Stimulated activated CD8-positive, alpha-beta memory T cell treated with anti-CD3 and anti-CD28 coated beads, Interleukin-4, amount 100 ng/mL, for 1 hour (primary cell): Measurements from ENCODE around the gene VASN.
"Not testable (repeated sequence)": the region's sequence is repeated elsewhere in the genome, so short reads cannot be mapped to it uniquely, and the experiment has no call there.

Source experiments
- DNase-seq, 2 donors: peaks; one replicate each; pipeline ENCODE4 v3.0.0-alpha.2; 2020; ENCODE audit warnings: low read depth in 2 of 2, low spot score in 1 of 2

VASN gene

DNA sequence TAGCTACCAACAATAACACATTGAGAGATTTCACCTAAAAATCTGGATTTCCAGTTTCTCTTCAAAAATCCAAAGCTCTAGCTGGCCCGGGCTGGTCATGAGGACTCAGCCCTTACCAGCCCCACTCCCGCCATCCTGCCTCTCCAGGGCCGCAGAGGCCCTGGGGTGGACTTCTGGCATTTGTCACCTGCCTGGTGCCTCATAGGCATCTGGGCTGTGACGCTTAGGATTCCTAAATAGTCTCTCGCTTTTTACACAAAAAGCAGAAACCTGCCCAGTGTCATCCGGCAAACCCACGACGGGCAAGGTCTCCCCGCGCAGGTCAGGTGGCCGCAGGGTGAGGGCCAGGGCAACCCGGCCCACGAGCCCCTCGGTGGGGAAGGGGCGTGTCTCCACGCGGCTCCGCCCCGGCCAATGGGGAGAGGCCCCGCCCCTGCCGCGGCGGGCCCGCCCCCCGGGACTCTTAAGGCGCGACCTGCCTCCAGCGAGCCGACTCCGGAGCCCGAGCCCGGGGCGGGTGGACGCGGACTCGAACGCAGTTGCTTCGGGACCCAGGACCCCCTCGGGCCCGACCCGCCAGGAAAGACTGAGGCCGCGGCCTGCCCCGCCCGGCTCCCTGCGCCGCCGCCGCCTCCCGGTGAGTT lies at the start of gene VASN:
TSS of gene VASN (plus strand) at position 492 of the 644 bp plus-strand sequence. CDS start 9,030 bp downstream, outside the sequence.
- peak; percentile 36 to 48 for DNase-seq

DNA sequence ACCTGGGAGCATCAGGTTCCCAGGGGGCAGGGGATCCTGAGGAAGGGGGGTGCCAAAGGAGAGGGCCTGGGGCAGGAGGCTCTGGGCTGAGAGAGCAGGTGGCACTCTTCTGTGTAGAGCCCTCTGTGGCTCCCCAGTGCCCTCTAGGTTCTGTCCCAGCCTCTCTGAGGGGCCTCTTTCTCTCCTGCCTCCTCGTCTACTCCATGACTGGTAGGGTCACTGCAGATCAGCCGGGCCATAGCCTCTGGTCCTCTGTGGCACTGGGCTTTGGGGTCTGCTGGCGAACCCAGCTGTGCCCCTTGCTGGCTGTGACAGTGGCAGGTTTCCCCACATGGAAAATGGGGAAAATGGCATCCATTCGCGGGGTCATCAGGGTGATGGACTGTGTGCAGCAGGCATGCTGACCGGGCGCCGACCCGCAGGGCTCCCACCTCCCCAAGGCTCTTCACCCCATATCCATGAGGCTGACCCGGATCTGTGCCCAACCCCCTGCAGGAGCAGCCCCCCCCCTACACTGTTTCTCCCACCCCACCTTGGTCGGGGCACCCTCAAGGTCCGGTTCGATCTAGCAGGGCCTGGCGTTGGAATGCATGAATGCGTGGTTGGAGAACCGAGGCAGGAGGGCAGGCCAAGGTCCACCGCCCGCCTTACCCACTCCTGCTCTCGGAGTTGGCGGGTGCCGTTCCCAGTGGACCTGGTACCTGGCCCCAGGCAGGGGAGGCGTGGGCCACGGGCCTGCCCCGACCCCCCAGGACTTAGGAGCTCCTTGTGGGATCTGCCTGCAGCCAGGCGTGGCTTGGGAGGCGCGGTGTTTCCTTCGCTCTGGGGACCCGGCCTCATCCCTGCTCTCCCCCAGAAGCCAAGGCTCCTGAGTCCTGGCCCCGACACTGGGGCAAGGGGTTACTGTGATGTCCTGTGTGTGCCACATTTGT lies 49.3 kb upstream of the VASN start:
- no peak for DNase-seq

DNA sequence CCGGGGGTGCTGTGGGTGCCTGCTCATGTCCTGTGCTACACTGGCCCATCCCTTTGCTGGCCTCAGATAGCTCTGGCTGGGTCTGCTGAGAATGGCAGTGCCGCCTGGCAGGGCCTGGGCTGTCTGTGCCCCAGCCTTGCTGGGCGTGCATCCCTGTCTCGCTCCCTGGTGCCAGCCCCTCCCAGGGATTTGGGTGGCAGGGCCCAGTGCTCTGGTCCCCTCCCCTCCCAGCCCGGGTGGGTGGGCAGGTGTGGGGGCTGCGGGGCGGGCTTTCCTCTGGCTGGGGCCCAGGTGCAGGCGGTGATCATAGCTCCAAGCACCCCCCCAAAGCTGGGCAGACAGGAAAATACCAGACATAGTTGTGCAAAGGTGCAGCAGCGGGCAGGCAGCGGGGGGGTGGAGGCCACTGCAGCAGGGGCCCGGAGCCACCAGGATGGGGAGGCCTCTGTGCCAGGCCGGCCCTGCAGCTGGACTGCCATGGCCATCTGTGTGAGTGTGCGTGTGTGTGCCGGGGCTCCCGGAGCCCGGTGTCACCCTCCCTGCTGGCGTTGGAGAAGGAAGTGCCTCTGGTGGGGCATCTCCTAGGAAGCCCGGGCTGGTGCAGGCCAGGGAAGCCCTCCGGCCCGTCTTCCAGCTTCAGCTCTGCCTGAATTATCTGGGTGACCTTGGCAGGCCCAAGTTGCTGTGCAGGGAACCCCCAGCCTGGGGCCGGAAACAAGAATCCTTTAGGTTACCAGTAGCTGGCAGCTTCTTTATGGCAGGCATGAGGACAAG lies 48.4 kb upstream of the VASN start:
- DNase-seq, result no peak

DNA sequence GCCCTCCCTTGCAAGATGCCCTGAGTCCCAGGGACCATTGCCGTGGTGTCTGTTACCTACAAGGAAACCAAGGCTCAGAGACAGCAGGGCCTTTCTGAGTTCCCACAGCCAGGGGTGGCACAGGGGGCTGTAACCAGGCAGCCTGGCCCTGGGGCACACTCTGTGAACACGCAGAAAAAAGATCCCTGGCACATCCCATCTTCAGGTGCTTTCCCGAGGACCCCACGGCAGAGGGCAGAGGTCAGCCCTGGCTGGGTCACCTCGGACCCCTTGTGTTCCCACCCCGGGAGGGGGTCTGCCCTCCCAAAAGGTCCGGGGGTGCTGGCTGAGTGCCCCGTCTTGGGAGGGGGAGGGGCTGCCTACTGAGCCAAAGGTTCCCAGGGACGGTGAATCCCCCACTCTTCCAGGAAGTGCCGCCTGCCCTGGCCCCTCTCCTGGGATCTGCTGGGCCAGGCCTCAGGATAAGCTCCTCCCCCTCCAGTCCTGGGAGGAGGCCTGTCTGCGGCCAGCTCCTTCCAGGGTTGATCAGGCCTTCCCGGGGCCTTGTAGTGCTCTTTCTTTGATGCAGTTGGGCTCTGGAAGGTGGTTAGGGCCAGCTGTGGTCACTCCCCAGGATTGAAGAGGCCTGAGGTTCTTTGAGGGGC lies 47.7 kb upstream of the VASN start:
- no peak for DNase-seq

DNA sequence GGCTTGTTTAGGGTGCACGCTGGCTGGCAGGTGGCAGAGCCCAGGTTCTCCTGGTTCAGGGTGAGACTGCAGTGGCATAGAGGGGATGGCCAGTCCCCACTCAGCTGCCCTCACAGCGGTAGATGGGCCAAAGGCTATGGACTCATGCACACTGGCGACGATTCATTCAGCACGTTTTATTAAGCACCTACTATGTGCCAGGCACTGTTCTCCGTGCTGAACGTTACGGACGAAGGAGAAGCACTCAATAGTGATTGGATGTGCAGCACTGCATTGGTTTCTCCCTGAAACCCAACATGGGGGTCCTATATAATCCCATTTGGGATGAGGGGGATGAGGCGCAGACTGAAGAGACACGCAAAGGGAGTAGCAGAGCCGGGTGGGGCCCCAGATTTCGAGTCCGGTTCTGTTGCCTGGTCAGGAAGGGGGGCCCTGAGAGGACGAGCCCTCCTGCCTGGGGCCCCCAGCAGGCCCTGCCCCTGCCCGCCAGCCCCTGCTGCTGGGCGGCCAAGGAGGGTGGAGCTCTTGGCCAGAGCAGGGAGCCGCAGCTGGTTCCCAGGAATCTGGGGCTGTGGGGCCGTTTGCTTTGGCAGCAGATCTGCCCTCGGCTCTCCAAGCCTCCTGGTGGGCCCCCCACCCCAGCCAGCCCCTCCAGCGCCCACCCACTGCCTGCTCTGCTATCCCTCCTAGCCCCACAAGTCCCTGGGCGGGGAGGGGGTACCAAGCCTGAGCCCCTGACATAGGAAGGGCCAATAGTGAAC lies 47.0 kb upstream of the VASN start:
- DNase-seq, result no peak

DNA sequence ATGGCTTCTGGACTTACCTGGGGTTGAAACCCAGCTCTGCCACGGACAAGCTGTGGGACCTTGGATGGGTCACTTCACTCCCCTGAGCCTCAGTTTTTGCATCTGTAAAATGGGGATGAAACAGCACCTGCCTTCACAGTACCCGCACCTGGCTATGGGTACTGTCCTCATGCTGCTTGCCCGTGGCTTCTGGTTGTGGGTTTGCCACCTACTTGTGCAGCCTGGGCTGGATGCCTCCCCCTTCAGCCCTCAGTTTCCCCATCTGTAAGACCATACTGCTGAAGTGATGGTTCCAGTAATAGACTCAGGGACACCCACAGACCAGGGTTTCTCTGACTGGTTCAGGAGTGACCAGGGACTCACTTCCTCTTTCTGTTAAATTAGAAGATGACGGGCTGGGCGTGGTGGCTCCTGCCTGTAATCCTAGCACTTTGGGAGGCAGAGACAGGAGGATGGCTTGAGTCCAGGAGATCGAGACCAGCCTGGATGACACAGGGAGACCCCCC lies 46.3 kb upstream of the VASN start:
- DNase-seq, result no peak

DNA sequence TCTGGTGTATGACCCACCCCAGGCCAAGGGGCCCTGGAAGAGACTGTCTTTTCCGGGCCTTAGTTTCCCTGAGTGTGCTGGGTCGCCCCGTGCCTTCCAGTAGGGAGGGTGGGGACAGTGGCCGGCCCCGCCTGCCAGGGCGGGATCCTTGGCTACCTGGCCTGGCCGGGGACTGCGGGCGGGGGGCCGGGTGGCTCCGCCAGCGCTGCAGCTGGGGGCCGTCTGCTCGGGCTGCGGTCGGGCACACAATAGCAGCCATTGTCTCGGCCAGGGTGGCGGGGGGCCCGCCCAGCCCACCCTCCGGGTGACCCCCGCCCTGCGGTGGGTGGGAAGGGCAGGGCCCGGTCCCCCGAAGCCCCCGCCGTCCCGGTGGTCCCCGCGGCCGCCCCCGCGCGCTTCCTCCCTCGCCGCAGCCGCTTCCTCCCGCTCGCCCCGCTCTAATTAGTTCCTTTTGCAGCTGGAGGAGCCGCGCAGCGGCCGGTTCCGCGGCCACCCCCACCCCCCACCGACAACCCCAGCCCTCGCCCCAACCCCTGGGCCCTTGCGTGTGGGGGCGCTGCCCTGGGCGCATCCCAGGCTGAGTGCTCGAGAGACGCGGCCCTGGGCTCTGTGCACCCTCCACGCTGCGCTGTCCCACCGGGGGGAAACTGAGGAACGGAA lies 44.1 kb upstream of the VASN start:
- DNase-seq, result no peak

DNA sequence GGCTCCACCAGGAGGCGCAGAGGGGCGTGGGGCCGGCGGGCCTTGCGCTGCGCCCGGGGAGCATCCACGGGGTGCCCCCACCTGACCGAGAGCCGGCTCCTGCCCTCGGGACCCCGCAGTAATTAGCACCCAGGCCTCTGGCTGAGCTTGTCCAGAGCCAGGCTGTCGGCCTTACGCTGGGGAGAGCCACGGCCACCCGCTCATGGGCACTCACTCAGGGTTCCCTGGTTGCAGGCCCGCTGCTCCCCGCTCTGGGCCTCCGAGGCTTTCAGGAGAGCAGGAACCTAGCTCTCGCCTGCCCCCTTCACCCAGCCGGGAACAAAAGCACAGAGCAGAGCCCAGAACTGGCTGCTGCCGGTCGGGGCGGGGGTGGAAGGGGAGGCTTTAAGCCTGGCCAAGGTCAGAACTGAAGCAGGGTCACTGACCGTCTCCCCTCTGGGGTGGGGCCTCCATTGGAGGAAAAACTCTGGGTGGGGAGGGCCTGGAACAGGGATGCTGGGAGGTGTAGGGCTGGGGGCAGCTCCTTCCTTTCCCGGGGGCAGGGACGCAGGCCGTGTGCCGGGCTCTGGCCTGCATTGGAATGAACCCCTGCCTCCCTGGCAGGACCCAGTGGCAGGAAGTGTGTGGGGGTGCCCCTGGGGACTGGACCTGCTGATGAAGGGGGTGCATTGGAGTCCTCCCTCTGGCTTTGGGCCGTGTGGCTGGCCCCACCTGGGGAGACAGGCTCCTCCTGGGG lies 43.4 kb upstream of the VASN start:
- no peak for DNase-seq

DNA sequence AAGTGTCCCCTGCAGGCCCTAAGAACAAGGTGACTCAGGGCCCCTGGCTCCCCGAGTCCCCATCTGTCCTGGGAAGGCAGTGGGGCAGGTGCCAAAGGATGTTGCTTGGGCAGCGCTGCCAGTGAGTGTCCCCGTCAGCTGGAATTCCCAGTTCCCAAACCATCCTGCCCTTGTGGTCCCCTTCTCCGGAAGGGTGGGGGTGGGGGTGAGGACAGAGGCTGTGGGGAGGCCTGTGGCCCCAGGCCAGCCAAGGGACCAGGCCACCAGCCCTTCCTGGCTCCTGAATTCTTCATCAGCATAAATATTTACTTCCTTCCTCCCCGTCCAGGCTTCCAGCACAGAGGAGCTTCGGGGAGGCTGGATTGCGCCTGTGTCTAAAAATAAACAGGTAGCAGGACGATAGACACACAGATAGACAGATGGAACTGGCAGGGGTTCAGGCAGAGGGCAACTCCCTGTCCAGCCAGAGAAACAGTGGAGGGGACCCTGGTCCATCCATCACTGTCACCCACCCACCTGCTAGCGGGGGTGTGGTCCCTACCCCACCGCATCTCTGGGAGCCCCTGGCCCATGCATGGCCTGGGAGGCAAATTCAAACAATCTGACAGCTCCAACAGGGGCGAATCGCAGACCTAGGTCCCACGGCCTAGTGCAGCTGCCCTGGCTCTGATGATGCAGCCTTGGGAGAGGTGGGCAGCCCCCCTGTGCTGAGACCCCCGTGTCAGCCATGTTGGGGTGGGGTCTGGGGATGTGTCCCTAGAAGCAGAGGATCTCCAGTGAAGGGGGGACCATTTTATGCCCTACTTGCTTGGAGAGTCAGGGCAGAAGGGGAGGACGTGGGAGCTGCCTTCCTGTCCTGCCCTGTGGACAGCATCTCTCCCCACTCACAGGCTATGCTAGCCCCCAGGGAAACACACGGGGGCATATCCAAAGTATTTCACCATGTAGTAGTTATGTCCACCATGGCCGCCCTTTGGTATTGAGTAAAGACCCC lies 42.6 kb upstream of the VASN start:
- no peak for DNase-seq

DNA sequence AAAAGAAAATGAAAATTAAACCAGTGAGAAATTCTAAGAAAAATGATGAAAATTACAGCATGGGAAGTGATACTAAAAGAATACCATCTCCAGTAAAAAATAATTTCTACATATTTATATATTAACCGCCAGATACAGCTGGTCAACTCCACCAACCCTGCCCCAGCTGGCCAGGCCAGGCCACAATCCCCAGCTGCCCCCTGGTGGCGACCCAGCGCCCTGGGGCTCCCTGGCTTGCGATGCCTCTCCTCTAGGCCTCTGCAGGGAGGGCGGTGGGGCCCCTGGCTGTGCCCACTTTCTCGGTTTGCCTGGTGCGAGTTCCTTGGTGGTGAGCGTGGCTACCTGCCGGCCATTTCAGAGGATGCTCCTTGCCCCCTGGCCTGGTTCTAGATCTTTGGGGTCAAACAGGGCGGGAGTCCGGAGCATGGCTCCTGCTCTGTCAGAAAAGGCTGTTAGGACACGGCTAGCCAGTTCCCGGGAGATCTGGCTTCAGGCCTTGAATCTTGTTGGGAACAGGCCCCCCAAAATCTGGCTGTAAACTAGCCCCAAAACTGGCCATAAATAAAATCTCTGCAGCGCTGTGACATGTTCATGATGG lies 41.3 kb upstream of the VASN start:
- DNase-seq, result peak; percentile 41 to 51

DNA sequence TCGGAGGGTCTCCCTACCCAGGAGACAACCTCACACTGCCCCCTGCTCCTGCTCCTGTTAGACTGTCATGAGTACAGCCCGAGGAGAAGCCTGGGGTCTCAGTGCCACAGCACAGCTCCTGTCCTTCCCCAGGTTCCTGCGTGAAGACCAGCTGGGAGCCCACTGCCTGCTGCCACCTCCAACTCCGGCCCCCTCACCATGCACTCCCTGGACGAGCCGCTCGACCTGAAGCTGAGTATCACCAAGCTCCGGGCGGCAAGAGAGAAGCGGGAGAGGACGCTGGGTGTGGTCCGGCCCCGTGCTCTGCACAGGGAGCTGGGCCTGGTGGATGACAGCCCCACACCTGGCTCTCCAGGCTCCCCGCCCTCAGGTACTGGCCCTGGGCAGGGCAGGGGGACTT lies 39.6 kb upstream of the VASN start:
- DNase-seq, result no peak

DNA sequence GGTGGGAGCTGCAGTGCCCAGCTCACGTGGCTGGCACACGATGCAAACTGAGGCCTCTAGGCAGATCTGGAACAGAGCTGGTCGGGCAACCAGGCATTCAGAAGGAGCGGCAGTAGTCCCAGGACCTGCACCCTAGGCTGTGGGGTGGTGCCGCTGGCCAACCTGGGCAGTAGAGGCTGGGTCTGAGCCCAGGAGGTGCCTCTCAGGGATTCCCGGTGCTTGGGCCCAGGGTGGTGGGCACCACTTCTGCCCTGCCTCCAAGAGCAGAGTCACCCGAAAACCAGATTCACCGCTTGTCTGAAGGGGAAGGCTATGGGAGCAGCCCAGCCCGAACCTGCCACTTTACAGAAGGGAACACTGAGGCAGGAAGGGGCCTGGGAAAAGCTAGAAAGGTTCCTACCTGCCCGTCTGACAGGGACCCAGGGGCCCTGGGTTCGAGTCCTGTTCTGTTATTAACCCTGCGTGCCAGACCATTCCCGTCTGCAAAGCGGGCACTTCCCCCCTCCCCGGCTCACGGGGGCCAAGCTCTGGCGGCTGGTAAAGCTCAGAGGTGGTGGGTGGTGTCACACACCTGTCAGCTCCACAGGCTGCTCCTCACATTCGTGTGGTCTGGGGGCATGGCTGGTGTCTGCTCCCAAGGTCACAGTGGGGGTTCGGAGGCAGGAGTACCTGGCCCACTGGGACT lies 38.9 kb upstream of the VASN start:
- DNase-seq, result no peak

DNA sequence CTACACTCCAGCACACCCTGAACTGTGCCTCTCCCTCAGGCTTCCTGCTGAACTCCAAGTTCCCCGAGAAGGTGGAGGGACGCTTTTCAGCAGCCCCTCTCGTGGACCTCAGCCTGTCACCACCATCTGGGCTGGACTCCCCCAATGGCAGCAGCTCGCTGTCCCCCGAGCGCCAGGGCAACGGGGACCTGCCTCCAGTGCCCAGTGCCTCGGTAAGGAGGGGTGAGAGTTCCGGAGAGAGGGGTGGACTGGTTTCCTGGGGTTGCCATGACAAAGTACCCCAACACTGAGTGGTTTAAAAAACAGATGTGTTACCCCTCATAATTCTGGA lies 38.4 kb upstream of the VASN start:
- no peak for DNase-seq

DNA sequence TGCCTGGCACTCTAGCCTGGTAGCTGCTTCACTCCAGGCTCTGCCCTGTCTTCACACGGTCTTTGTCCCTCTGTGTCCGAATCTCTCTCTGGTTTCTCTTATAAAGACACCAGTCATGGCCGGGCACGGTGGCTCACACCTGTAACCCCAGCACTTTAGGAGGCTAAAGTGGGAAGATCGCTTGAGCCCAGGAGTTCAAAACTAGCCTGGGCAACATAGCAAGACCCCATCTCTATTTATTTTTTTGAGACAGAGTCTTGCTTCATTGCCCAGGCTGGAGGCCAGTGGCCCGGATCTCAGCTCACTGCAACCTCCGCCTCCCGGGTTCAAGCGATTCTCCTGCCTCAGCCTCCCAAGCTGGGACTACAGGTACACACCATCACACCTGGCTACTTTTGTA lies 37.9 kb upstream of the VASN start:
- not testable (repeated sequence) for DNase-seq

DNA sequence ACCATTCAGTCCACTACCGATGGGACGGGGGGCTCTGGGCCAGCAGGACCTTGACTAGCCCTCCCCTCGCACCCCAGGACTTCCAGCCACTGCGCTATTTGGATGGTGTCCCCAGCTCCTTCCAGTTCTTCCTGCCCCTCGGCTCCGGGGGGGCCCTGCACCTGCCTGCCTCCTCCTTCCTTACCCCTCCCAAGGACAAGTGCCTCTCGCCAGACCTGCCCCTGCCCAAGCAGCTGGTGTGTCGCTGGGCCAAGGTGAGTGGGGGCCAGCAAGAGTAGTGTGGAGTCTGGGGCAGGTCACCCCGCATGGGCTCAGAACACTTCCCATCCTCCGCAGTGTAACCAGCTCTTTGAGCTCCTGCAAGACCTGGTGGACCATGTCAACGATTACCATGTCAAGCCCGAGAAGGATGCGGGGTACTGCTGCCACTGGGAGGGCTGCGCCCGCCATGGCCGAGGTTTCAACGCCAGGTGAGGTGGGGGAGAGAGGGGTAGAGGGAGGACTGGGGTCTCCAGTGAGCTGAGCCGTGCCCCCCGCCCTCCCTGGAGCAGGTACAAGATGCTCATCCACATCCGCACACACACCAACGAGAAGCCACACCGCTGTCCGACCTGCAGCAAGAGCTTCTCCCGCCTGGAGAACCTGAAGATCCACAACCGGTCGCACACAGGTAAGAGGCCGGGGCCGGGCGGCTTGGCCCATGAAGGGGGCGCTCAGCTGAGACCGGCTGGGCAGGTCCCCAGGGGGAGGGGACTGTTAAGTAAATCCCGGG lies 36.7 kb upstream of the VASN start:
- no peak for DNase-seq
